Karpas-422 (cell line): ENCODE data around the gene MLLT6. TPM values are rescaled to one million over a fixed set of nuclear protein-coding genes. Genes with fewer than 3 reads are reported as not detected.

Source experiments
- DNase-seq: peaks from one replicate; pipeline ENCODE4 v3.0.0-alpha.2; 2015
- H2AFZ ChIP-seq: fragments of 200-600 bp; sonication (generic); 2 replicates; pipeline ENCODE4 v1.6.1; 2014; ENCODE audit warnings: antibody characterized with exemption, low read length, mixed read lengths
- H3K27ac ChIP-seq: fragments of 200-600 bp; sonication (generic); 2 replicates; pipeline ENCODE4 v1.5.1; 2014; ENCODE audit warnings: mild to moderate bottlenecking, low read length, moderate library complexity
- H3K27me3 ChIP-seq: fragments of 200-600 bp; sonication (generic); 2 replicates; pipeline ENCODE4 v1.6.1; 2014; ENCODE audit warnings: low read length, mixed read lengths
- H3K36me3 ChIP-seq: fragments of 200-600 bp; sonication (generic); 2 replicates; pipeline ENCODE4 v1.6.1; 2014; ENCODE audit warnings: low read length, mixed read lengths; ENCODE audit not compliant: insufficient read depth
- H3K4me1 ChIP-seq: fragments of 200-600 bp; sonication (generic); 2 replicates; pipeline ENCODE4 v1.6.1; 2014; ENCODE audit warnings: mild to moderate bottlenecking, low read length, mixed read lengths
- H3K4me2 ChIP-seq: fragments of 200-600 bp; sonication (generic); 2 replicates; pipeline ENCODE4 v1.6.1; 2014; ENCODE audit warnings: low read length, low read depth, mild to moderate bottlenecking; ENCODE audit not compliant: poor library complexity, severe bottlenecking
- H3K4me3 ChIP-seq: fragments of 200-600 bp; sonication (generic); 2 replicates; pipeline ENCODE4 v1.5.1; 2014; ENCODE audit warnings: mild to moderate bottlenecking, antibody characterized with exemption, low read length, mixed read lengths
- H3K79me2 ChIP-seq: fragments of 200-600 bp; sonication (generic); 2 replicates; pipeline ENCODE4 v1.6.1; 2014; ENCODE audit warnings: mild to moderate bottlenecking, low read length, mixed read lengths
- H3K9ac ChIP-seq: fragments of 200-600 bp; sonication (generic); 2 replicates; pipeline ENCODE4 v1.6.0; 2014; ENCODE audit warnings: low read length
- H3K9me2 ChIP-seq: fragments of 200-600 bp; sonication (generic), shearing (Covaris generic); replicated peaks from 2 replicates; pipeline ENCODE4 v1.6.0; 2014; ENCODE audit warnings: mild to moderate bottlenecking, low read length, moderate library complexity; ENCODE audit not compliant: insufficient read depth
- H3K9me3 ChIP-seq: fragments of 300-700, 200-600 bp; sonication (generic); 2 replicates; pipeline ENCODE4 v1.6.1; 2014; ENCODE audit warnings: low read length, mixed read lengths
- H4K20me1 ChIP-seq: fragments of 200-600 bp; sonication (generic); 2 replicates; pipeline ENCODE4 v1.6.1; 2014; ENCODE audit warnings: mild to moderate bottlenecking, antibody characterized with exemption, low read length, low read depth; ENCODE audit not compliant: insufficient read depth
- total RNA-seq: library from RNA; depleted of rRNA; stranded (reverse); fragments of >200 nt; shearing (Covaris generic); gene quantifications from 2 replicates; pipeline ENCODE4 v1.2.3, GENCODE V29; 2014; ENCODE audit warnings: low replicate concordance

Gene MLLT6
- total RNA-seq, 1 experiment from 2014 or later: 72.4 TPM

DNA sequence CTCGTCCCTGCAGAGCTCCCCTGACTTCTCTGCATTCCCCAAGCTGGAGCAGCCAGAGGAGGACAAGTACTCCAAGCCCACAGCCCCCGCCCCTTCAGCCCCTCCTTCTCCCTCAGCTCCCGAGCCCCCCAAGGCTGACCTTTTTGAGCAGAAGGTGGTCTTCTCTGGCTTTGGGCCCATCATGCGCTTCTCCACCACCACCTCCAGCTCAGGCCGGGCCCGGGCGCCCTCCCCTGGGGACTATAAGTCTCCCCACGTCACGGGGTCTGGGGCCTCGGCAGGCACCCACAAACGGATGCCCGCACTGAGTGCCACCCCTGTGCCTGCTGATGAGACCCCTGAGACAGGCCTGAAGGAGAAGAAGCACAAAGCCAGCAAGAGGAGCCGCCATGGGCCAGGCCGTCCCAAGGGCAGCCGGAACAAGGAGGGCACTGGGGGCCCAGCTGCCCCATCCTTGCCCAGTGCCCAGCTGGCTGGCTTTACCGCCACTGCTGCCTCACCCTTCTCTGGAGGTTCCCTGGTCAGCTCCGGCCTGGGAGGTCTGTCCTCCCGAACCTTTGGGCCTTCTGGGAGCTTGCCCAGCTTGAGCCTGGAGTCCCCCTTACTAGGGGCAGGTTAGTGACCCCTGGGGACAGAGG, 11.4 kb downstream of the MLLT6 start:
- H3K4me2 ChIP-seq: no peak overlapping the region
- H3K4me3 ChIP-seq: no peak overlapping the region
- H3K36me3 ChIP-seq: peaks cover 4% of the 10 kb centered on the region
- no peaks in the 10 kb centered on the region for H3K27me3 ChIP-seq
- no peaks in the 10 kb centered on the region for H3K9me3 ChIP-seq
- H4K20me1 ChIP-seq: 0 out of 2 replicates have a peak, but pooled peaks cover 2% of the 10 kb centered on the region
- H3K9me2 ChIP-seq: no peaks in the 10 kb centered on the region
- DNase-seq: no peak
- H3K4me1 ChIP-seq: no peaks in the 10 kb centered on the region
- H3K79me2 ChIP-seq: no peaks in the 10 kb centered on the region
- no peak overlapping the region for H2AFZ ChIP-seq
- H3K27ac ChIP-seq: no peak overlapping the region
- no peak overlapping the region for H3K9ac ChIP-seq

DNA sequence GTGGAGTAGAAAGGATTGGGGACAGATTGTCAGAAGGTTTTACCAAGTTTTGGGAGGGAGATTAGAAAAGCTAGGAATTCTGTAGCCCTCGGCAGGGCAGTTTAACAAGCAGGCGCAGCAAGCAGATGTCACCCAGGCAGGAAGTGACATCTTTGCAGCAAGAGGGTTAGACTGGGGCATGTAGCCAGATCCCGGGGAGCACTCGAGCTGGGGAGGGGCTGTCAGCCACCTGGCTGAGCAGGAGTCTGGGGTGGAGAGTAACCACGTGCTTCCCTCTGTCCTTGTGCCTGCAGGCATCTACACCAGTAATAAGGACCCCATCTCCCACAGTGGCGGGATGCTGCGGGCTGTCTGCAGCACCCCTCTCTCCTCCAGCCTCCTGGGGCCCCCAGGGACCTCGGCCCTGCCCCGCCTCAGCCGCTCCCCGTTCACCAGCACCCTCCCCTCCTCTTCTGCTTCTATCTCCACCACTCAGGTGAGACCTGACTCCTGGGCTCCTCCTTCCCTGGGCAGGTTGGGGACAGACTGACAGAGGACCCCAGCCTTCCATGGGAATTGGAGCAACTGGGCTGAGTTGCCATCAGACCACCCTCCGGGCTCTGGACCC, 12.2 kb downstream of the MLLT6 start:
- H3K79me2 ChIP-seq: no peaks in the 10 kb centered on the region
- peaks cover 2% of the 10 kb centered on the region for H3K36me3 ChIP-seq
- no peak overlapping the region for H2AFZ ChIP-seq
- H3K9me3 ChIP-seq: no peaks in the 10 kb centered on the region
- H3K9ac ChIP-seq: no peak overlapping the region
- H3K4me2 ChIP-seq: no peak overlapping the region
- H3K4me1 ChIP-seq: no peaks in the 10 kb centered on the region
- no peak overlapping the region for H3K4me3 ChIP-seq
- H3K9me2 ChIP-seq: no peaks in the 10 kb centered on the region
- DNase-seq: no peak
- H3K27me3 ChIP-seq: no peaks in the 10 kb centered on the region
- no peak overlapping the region for H3K27ac ChIP-seq
- H4K20me1 ChIP-seq: 0 out of 2 replicates have a peak, but pooled peaks cover 2% of the 10 kb centered on the region

- Histone ChIP-seq H3K4me2 (no peak overlapping the region), H4K20me1 (0 out of 2 replicates have a peak, but pooled peaks cover 2% of the 10 kb centered on the region), H3K36me3 (no peaks in the 10 kb centered on the region; the same call in 1 of the 2 replicates), H3K9me3 (no peaks in the 10 kb centered on the region), H3K4me3 (no peak overlapping the region), H3K9ac (no peak overlapping the region), H3K27me3 (no peaks in the 10 kb centered on the region), H2AFZ (no peak overlapping the region), H3K9me2 (no peaks in the 10 kb centered on the region), H3K4me1 (no peaks in the 10 kb centered on the region), H3K79me2 (no peaks in the 10 kb centered on the region), H3K27ac (no peak overlapping the region)
- DNase-seq: no peak
These were observed 14.3 kb downstream of the MLLT6 start for GRCh38 chr17:38719289-38719942.

GRCh38 chr17:38719943-38720641, 15.0 kb downstream of the MLLT6 start:
- Histone ChIP-seq H3K9ac (no peak overlapping the region), H3K36me3 (no peaks in the 10 kb centered on the region; the same call in 1 of the 2 replicates), H3K4me1 (no peaks in the 10 kb centered on the region)

DNA sequence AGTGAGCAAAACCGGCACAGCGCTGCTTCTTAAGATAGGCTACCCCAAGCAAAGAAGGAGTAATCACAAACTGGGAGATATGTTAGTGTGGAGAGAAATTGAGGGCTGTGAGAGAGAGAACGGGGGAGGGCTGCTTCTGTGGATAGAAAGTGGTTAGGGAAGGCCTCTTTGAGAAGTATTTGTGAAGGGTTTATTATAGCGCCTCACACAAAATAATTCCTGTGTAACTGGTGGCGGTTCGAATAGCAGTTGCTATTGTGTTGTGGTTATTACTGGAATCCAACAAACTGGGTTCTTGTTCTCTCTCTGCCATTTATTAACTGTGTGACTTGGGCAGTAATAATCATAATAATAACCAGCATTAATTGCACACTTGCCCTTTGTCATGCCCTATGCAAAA, 15.9 kb downstream of the MLLT6 start:
- Histone ChIP-seq H3K79me2 (no peaks in the 10 kb centered on the region), H3K27ac (no peak overlapping the region), H3K9ac (no peak overlapping the region), H4K20me1 (0 out of 2 replicates have a peak, but pooled peaks cover 2% of the 10 kb centered on the region), H2AFZ (no peak overlapping the region), H3K36me3 (no peaks in the 10 kb centered on the region; the same call in 1 of the 2 replicates), H3K4me2 (no peak overlapping the region), H3K4me1 (no peaks in the 10 kb centered on the region), H3K27me3 (no peaks in the 10 kb centered on the region), H3K9me2 (no peaks in the 10 kb centered on the region), H3K9me3 (no peaks in the 10 kb centered on the region), H3K4me3 (no peak overlapping the region)
- no peak for DNase-seq

More at GRCh38 chr17:38719943-38720641, 15.0 kb downstream of the MLLT6 start:
- no peak overlapping the region for H3K4me3 ChIP-seq
- H4K20me1 ChIP-seq: 0 out of 2 replicates have a peak, but pooled peaks cover 2% of the 10 kb centered on the region
- H3K27me3 ChIP-seq: no peaks in the 10 kb centered on the region
- H3K4me2 ChIP-seq: no peak overlapping the region
- H3K9me2 ChIP-seq: no peaks in the 10 kb centered on the region
- no peaks in the 10 kb centered on the region for H3K79me2 ChIP-seq
- no peak for DNase-seq
- H3K9me3 ChIP-seq: no peaks in the 10 kb centered on the region
- no peak overlapping the region for H2AFZ ChIP-seq
- no peak overlapping the region for H3K27ac ChIP-seq

GRCh38 chr17:38721802-38722201, 16.7 kb downstream of the MLLT6 start:
- H3K27me3 ChIP-seq: no peaks in the 10 kb centered on the region
- H3K4me2 ChIP-seq: no peak overlapping the region
- no peak overlapping the region for H3K27ac ChIP-seq
- no peaks in the 10 kb centered on the region for H3K79me2 ChIP-seq
- H3K36me3 ChIP-seq: no peaks in the 10 kb centered on the region; the same call in 1 of the 2 replicates
- H2AFZ ChIP-seq: no peak overlapping the region
- H4K20me1 ChIP-seq: 0 out of 2 replicates have a peak, but pooled peaks cover 2% of the 10 kb centered on the region
- no peak overlapping the region for H3K9ac ChIP-seq
- H3K9me3 ChIP-seq: no peaks in the 10 kb centered on the region
- no peak overlapping the region for H3K4me3 ChIP-seq
- no peak for DNase-seq
- H3K9me2 ChIP-seq: no peaks in the 10 kb centered on the region
- H3K4me1 ChIP-seq: no peaks in the 10 kb centered on the region

GRCh38 chr17:38724337-38724988, 19.4 kb downstream of the MLLT6 start:
- H3K27me3 ChIP-seq: no peaks in the 10 kb centered on the region
- H3K4me1 ChIP-seq: peaks cover 18% of the 10 kb centered on the region
- no peak overlapping the region for H3K27ac ChIP-seq
- H3K4me3 ChIP-seq: no peak overlapping the region
- no peak overlapping the region for H2AFZ ChIP-seq
- DNase-seq: no peak
- no peaks in the 10 kb centered on the region for H3K9me3 ChIP-seq
- no peaks in the 10 kb centered on the region for H4K20me1 ChIP-seq
- H3K4me2 ChIP-seq: no peak overlapping the region
- H3K9me2 ChIP-seq: no peaks in the 10 kb centered on the region
- no peak overlapping the region for H3K9ac ChIP-seq
- no peaks in the 10 kb centered on the region for H3K79me2 ChIP-seq
- H3K36me3 ChIP-seq: no peaks in the 10 kb centered on the region; the same call in 1 of the 2 replicates
